Stimulated activated CD4-positive, alpha-beta T cell treated with anti-CD3 and anti-CD28 coated beads, Interleukin-15, amount 100 ng/mL, for 24 hours (primary cell): ENCODE results near the gene BNIPL.

Experiments
- DNase-seq: peaks from one replicate; pipeline ENCODE4 v3.0.0-alpha.2; 2020

BNIPL gene

GRCh38 chr1:151036356-151036755 is at the start of gene BNIPL:
BNIPL (plus strand) TSS chr1:151036586; CDS start chr1:151036726, 140 bp downstream.
- no peak for DNase-seq

- DNase-seq, result no peak
These were observed 48.5 kb upstream of the BNIPL start for GRCh38 chr1:150987924-150988323.

GRCh38 chr1:150992626-150993025 is 43.8 kb upstream of the BNIPL start:
- DNase-seq, result no peak

GRCh38 chr1:150994248-150994647 is 42.1 kb upstream of the BNIPL start:
- no peak for DNase-seq

GRCh38 chr1:150995460-150995859 is 40.9 kb upstream of the BNIPL start:
- no peak for DNase-seq

- DNase-seq, result no peak
These were observed 40.5 kb upstream of the BNIPL start for GRCh38 chr1:150995896-150996295.

- DNase-seq, result no peak
These were observed 39.1 kb upstream of the BNIPL start for GRCh38 chr1:150997126-150997872.

GRCh38 chr1:150997949-150998348 is 38.4 kb upstream of the BNIPL start:
- DNase-seq, result no peak

GRCh38 chr1:150999051-150999674 is 37.2 kb upstream of the BNIPL start:
- peak; percentile 47 for DNase-seq

GRCh38 chr1:150999926-151000325 is 36.5 kb upstream of the BNIPL start:
- DNase-seq, result no peak

- DNase-seq, result no peak
These were observed 36.0 kb upstream of the BNIPL start for GRCh38 chr1:151000408-151000807.

GRCh38 chr1:151001602-151002001 is 34.8 kb upstream of the BNIPL start:
- DNase-seq, result no peak

GRCh38 chr1:151002051-151002450 is 34.3 kb upstream of the BNIPL start:
- no peak for DNase-seq

- DNase-seq, result no peak
These were observed 33.8 kb upstream of the BNIPL start for GRCh38 chr1:151002611-151003010.

GRCh38 chr1:151003180-151003579 is 33.2 kb upstream of the BNIPL start:
- DNase-seq, result no peak

- no peak for DNase-seq
These were observed 30.6 kb upstream of the BNIPL start for GRCh38 chr1:151005729-151006319.

- DNase-seq, result peak; percentile 59
These were observed 29.9 kb upstream of the BNIPL start, which contains the start of gene MINDY1 for GRCh38 chr1:151006327-151007052. MINDY1 (minus strand) TSS chr1:151006902; CDS start chr1:151002617, 4,285 bp downstream.

- no peak for DNase-seq
These were observed 28.5 kb upstream of the BNIPL start for GRCh38 chr1:151007853-151008243.

GRCh38 chr1:151008244-151009205 is 27.9 kb upstream of the BNIPL start, which contains the start of gene PRUNE1:
PRUNE1 (plus strand) TSS chr1:151008449; CDS start chr1:151008633, 184 bp downstream.
- peak; percentile 98 for DNase-seq

GRCh38 chr1:151009206-151009587 is 27.2 kb upstream of the BNIPL start:
- DNase-seq, result peak; percentile 23

- no peak for DNase-seq
These were observed 26.6 kb upstream of the BNIPL start for GRCh38 chr1:151009674-151010345.
